Breast epithelium (tissue), 3 donors: ENCODE measurements around the gene NUP43.

Experiments used
- CTCF ChIP-seq, 3 donors: fragments of 450-650 bp; IDR thresholded peaks; one replicate each; pipeline ENCODE4 v1.5.1; 2016 to 2017; ENCODE audit warnings: antibody characterized with exemption in 3 of 3, mild to moderate bottlenecking in 3 of 3, moderate library complexity in 3 of 3
- POLR2A ChIP-seq: fragments of 450-650 bp; IDR thresholded peaks from one replicate; pipeline ENCODE4 v1.6.1; 2016; ENCODE audit warnings: antibody characterized with exemption, mild to moderate bottlenecking, moderate library complexity
- POLR2AphosphoS5 ChIP-seq, 3 donors: sonication (generic); formaldehyde crosslinking; IDR thresholded peaks; one replicate each; pipeline ENCODE4 v1.6.1; 2017; ENCODE audit warnings: antibody characterized with exemption in 3 of 3

- TF ChIP-seq CTCF (IDR thresholded peaks at IDR 0.05) (no peak), POLR2AphosphoS5 (IDR thresholded peaks at IDR 0.05) (no peak), POLR2A (no peak)
These were observed 47.2 kb downstream of the NUP43 start for GRCh38 chr6:149699150-149699549.
